GM15510 (cell line): ENCODE results near the gene KCNE2.
"Not testable (repeated sequence)": the region's sequence is repeated elsewhere in the genome, so short reads cannot be mapped to it uniquely, and the experiment has no call there.

Source experiments
- POLR2A ChIP-seq: IDR thresholded peaks from 3 replicates; pipeline ENCODE4 v1.6.1; 2011; ENCODE audit warnings: borderline replicate concordance; ENCODE audit not compliant: insufficient read length; ENCODE audit errors: extremely low read depth

Gene KCNE2

DNA sequence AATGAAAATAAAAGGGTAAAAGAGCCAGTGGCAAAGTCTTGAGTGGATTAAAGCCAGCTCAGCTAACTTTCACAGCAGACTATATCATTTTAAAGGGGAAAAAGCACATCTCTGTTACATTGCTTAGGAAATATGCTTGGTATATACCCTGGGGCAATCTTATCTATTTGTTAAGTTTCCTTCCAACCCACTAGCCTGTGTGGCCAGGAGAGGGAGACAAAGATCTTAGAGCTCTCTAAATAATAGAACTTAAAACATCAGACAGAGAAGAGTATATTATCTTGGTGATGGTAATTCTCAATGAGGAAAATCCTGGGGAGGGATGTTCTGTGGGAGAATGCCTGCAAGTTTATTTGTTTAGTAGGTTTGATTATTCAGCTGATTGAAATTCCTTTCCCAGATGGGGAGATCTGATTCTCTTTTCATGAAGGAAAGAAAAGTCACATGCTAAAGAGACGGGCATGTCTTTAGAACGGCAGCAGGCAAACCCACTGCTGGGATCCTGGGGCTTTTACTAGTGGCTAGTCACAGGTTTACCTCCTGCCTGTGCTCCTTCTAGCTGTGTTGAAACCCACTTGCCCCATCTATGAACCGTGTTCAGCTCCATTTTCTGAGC is 3.6 kb downstream of the KCNE2 start:
- TF ChIP-seq POLR2A, result no peak

DNA sequence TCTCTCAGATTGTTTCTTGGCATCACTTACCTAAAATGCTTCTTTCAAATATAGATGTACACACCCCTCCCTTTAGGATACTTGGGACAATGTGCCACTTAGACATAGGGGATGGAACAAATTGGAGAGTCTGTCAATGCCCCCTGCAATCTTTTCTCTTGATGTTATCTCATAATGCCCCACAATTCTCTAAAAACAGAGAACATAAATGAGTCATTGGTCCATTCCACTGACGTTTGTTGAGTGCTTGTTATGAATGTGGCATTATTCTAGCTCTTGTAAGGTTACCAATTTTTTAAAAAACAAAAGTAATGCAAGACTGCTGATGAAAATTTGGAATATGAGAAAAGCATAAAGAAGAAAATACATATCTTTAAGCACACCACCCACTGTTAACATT is 5.9 kb downstream of the KCNE2 start:
- no peak for TF ChIP-seq POLR2A

DNA sequence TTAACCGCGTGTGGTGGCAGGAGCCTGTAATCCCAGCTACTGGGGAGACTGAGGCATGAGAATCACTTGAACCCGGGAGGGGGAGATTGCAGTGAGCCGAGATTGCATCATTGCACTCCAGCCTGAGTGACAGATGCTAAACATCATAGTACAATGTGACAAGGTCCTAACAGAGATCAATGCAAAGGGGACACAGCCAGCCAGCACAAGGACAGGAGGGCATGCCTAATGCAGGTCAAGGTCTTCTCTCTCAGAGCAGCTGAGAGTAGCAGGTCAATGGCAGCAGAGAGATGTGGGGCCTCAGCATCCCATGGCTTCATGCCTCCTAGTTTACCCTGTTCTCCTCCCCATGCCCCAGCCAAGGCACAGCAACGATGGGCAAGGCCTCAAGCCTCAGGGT is 8.5 kb downstream of the KCNE2 start:
- no peak for TF ChIP-seq POLR2A

DNA sequence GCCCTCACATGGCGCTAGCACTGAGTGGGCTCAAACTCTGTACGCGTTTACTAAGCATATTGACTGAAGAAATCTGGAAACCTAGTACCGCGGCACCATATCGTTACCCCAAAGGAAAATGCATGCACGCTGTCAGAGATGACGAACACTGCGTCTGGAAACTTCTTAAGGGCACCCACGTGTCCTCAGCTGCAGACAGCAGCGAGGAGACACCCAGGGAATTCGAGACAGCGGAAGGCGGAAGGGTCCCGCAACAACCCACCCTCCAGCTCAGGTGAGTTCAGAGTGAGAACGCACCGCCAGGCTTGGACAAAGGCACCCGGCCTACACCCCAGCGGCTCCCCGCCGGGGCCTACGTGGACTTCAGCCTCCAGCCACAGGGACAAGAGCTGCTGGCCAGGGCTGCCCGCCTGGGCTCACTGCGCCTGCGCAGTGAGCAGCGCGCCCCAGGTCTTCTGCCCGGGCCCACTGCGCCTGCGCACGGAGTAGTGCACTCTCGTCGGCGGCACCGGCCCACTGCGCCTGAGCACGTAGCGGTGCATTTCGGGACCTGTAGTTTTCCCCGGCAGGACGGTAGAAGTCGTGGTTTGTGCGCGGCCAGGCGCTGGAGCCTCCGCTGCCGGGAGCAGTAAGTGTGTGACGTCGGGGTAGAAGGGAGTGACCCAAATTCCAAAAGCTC is 11.3 kb downstream of the KCNE2 start, which contains the start of gene SMIM11:
TSS of gene SMIM11 (plus strand) at position 568 of the 679 bp plus-strand sequence. CDS start 3,998 bp downstream, outside the sequence.
- not testable (repeated sequence) for TF ChIP-seq POLR2A
